CD4-positive, alpha-beta T cell (primary cell): Measurements from ENCODE around the gene SLC46A3. TPM values are rescaled to one million over a fixed set of nuclear protein-coding genes. Genes with fewer than 3 reads are reported as not detected.

ENCODE experiments used
- ATAC-seq: fragments of 200-7000 bp; cut with Tn5 transposase; one replicate; pipeline ENCODE4 v1.10.0; 2022; ENCODE audit warnings: mild to moderate bottlenecking; ENCODE audit not compliant: poor library complexity
- CTCF ChIA-PET: fragments of 350-600 bp; sonication (Branson Sonifier 250); formaldehyde crosslinking; loops from one replicate; lab custom pipeline; 2021; ENCODE audit warnings: antibody characterized with exemption, inconsistent platforms; lab: Charles Lee
- POLR2A ChIA-PET: fragments of 350-600 bp; sonication (Branson Sonifier 250); formaldehyde crosslinking; loops from one replicate; lab custom pipeline; 2021; ENCODE audit warnings: antibody characterized with exemption, inconsistent platforms; lab: Charles Lee
- DNase-seq, 14 experiments: peaks; one replicate each; pipeline ENCODE4 v3.0.0-alpha.2; 2013 to 2020; ENCODE audit warnings: mixed read lengths in 2 of 14
- H3K27ac ChIP-seq, 2 donors: one replicate each; pipeline versions ENCODE4 v1.5.1 to v1.7.0; 2013; ENCODE audit warnings: low read length in 2 of 2, low read depth in 1 of 2, mild to moderate bottlenecking in 1 of 2
- H3K27me3 ChIP-seq, 2 experiments: 1 replicate in 1 of 2; 2 replicates in 1 of 2; pipeline versions ENCODE4 v1.6.1 to v1.7.0; 2013; ENCODE audit warnings: low read length in 2 of 2, control low read depth in 1 of 2, mild to moderate bottlenecking in 1 of 2, moderate library complexity in 1 of 2; ENCODE audit not compliant: insufficient read depth in 2 of 2, control insufficient read depth in 1 of 2
- H3K36me3 ChIP-seq: one replicate; pipeline ENCODE4 v1.6.1; 2013; ENCODE audit warnings: low read length, control low read depth; ENCODE audit not compliant: insufficient read depth
- H3K4me1 ChIP-seq: one replicate; pipeline ENCODE4 v1.6.1; 2013; ENCODE audit warnings: low read length, control low read depth; ENCODE audit not compliant: insufficient read depth
- H3K4me3 ChIP-seq: one replicate; pipeline ENCODE4 v1.5.1; 2013; ENCODE audit warnings: mild to moderate bottlenecking, low read length, moderate library complexity
- H3K9me3 ChIP-seq, 2 experiments: 1 replicate in 1 of 2; 2 replicates in 1 of 2; pipeline versions ENCODE4 v1.6.1 to v1.7.0; 2013; ENCODE audit warnings: low read length in 2 of 2, mild to moderate bottlenecking in 2 of 2, control low read depth in 1 of 2, moderate library complexity in 1 of 2; ENCODE audit not compliant: control insufficient read depth in 1 of 2, insufficient read depth in 1 of 2
- H3K27ac Mint-ChIP-seq: one replicate; pipeline ENCODE4 v1.8.0; 2020; ENCODE audit warnings: mixed read lengths
- H3K27me3 Mint-ChIP-seq: one replicate; pipeline ENCODE4 v1.8.0; 2021; ENCODE audit warnings: mixed read lengths
- H3K36me3 Mint-ChIP-seq: one replicate; pipeline ENCODE4 v1.8.0; 2021; ENCODE audit warnings: low read depth, mixed read lengths
- H3K4me1 Mint-ChIP-seq: one replicate; pipeline ENCODE4 v1.8.0; 2021; ENCODE audit warnings: low read depth, mixed read lengths
- H3K4me3 Mint-ChIP-seq: one replicate; pipeline ENCODE4 v1.8.0; 2020; ENCODE audit warnings: mild to moderate bottlenecking, mixed read lengths
- H3K9me3 Mint-ChIP-seq: one replicate; pipeline ENCODE4 v1.8.0; 2020; ENCODE audit warnings: mixed read lengths
- CTCF ChIP-seq: fragments of 200-600 bp; IDR thresholded peaks from one replicate; pipeline ENCODE4 v1.8.0; 2022; ENCODE audit warnings: antibody characterized with exemption, mild to moderate bottlenecking
- intact Hi-C, 2 experiments: fragments of 100-400 bp; cut with DNase I in 1 of 2; cut with micrococcal nuclease in 1 of 2; formaldehyde crosslinking; loops; one replicate each; pipeline versions ENCODE4 v1.15.1 to v1.9.0; 2023 to 2025; cut with DNase I, micrococcal nuclease
- polyA plus RNA-seq, 2 donors: library from polyadenylated mRNA; unstranded; fragments of 120-200 nt; gene quantifications; one replicate each; pipeline ENCODE4 v1.2.1, GENCODE V29; 2013
- total RNA-seq, 174 experiments: library from RNA in 2 of 174; stranded (reverse) in 2 of 174; gene quantifications; one replicate each; pipeline ENCODE4 v1.2.3 and lab custom pipeline; 2021 to 2026

Gene SLC46A3
- 1 to 10 TPM; 6.3 to 7.4 TPM for total RNA-seq
- 27.6 TPM for polyA plus RNA-seq (2013, experiment 1 of 2)
- polyA plus RNA-seq (2013, experiment 2 of 2): 17.0 TPM
- total RNA-seq (lab: John Stamatoyannopoulos, UW): 3.0 to 52.9 (median 22.4) reads per million in 172 experiments

GRCh38 chr13:28718543-28719226 is at the start of gene SLC46A3:
Gene SLC46A3, minus strand, starts transcription at chr13:28718970. Its CDS starts 972 bp downstream, at chr13:28717998.
- Histone ChIP-seq H3K36me3 (no peaks in the 10 kb centered on the region), H3K4me1 (peaks cover 24% of the 10 kb centered on the region), H3K9me3 (no peaks in the 10 kb centered on the region), H3K27me3 (no peaks in the 10 kb centered on the region), H3K27ac (peak within 1 kb of the TSS; percentile 74 to 76), H3K4me3 (peak within 1 kb of the TSS; percentile 95)
- no peaks in the 10 kb centered on the region for H3K27me3 Mint-ChIP-seq
- peak within 1 kb of the TSS; percentile 94 for H3K4me3 Mint-ChIP-seq
- CTCF ChIA-PET: interaction anchor here (1.5 kb wide), 1 partner anchor 61 kb away, joined by 3 read pairs; no protein-coding TSS in a partner anchor
- POLR2A ChIA-PET: interaction anchor here (1.0 to 4.0 kb wide), 5 partner anchors 10 to 581 kb away, joined by 3 to 57 read pairs (median 5); partner anchors contain the start of genes PAN3 and POMP
- peak within 1 kb of the TSS; percentile 88 for H3K27ac Mint-ChIP-seq
- no peaks in the 10 kb centered on the region for H3K9me3 Mint-ChIP-seq
- intact Hi-C loops: loop anchor here (1.0 to 10.0 kb wide), 3 partner anchors 60 to 1544 kb away; partner anchors contain the start of genes POMP (in 1 of the 2) and USP12 (in 1 of the 2)
- no peak for TF ChIP-seq CTCF
- H3K4me1 Mint-ChIP-seq: peaks cover 34% of the 10 kb centered on the region
- DNase-seq (peak; percentile 94 to 98 (median 97)), ATAC-seq (peak; percentile 98)
- peaks cover 24% of the 10 kb centered on the region for H3K36me3 Mint-ChIP-seq

- Histone ChIP-seq H3K9me3 (peaks cover 1 to 8% of the 10 kb centered on the region in 2 experiments), H3K27me3 (no peaks in the 10 kb centered on the region), H3K36me3 (no peaks in the 10 kb centered on the region), H3K27ac (no peak overlapping the region), H3K4me1 (no peaks in the 10 kb centered on the region), H3K4me3 (no peak overlapping the region)
- intact Hi-C loops: no loop called here
- ATAC-seq (no peak), DNase-seq (no peak)
- Mint-ChIP-seq H3K4me3 (no peak overlapping the region), H3K36me3 (no peaks in the 10 kb centered on the region), H3K27ac (no peak overlapping the region), H3K9me3 (no peaks in the 10 kb centered on the region), H3K27me3 (peaks cover 15% of the 10 kb centered on the region), H3K4me1 (no peaks in the 10 kb centered on the region)
- ChIA-PET POLR2A (no interaction called here), CTCF (no interaction called here)
- TF ChIP-seq CTCF: no peak
These were observed 45.1 kb upstream of the SLC46A3 start for GRCh38 chr13:28763887-28764286.

- H3K4me3 Mint-ChIP-seq: no peak overlapping the region
- Histone ChIP-seq H3K4me1 (no peaks in the 10 kb centered on the region), H3K27ac (no peak overlapping the region), H3K27me3 (no peaks in the 10 kb centered on the region), H3K4me3 (no peak overlapping the region), H3K36me3 (no peaks in the 10 kb centered on the region), H3K9me3 (peaks cover 5 to 8% of the 10 kb centered on the region in 2 experiments)
- ATAC-seq (no peak), DNase-seq (no peak)
- peaks cover 15% of the 10 kb centered on the region for H3K27me3 Mint-ChIP-seq
- H3K9me3 Mint-ChIP-seq: peaks cover 7% of the 10 kb centered on the region
- H3K36me3 Mint-ChIP-seq: no peaks in the 10 kb centered on the region
- CTCF ChIA-PET: no interaction called here
- H3K27ac Mint-ChIP-seq: no peak overlapping the region
- intact Hi-C loops: no loop called here
- no peak for TF ChIP-seq CTCF
- H3K4me1 Mint-ChIP-seq: no peaks in the 10 kb centered on the region
- POLR2A ChIA-PET: no interaction called here
These were observed 42.8 kb upstream of the SLC46A3 start for GRCh38 chr13:28761586-28761985.
